H9 (cell line): ENCODE measurements around the gene OTOGL. TPM values are rescaled to one million over a fixed set of nuclear protein-coding genes. Genes with fewer than 3 reads are reported as not detected.
"Not testable (repeated sequence)": the region's sequence is repeated elsewhere in the genome, so short reads cannot be mapped to it uniquely, and the experiment has no call there.

ENCODE experiments used
- DNase-seq: peaks from one replicate; pipeline ENCODE4 v3.0.0-alpha.2; 2017
- H2AFZ ChIP-seq: one replicate; pipeline ENCODE4 v1.6.1; 2013; ENCODE audit warnings: mild to moderate bottlenecking, low read length, control low read depth, moderate library complexity
- H2AK5ac ChIP-seq: 2 replicates; pipeline ENCODE4 v1.6.1; 2013; ENCODE audit warnings: low read length, control low read depth, mixed read lengths; ENCODE audit not compliant: insufficient read length
- H2BK120ac ChIP-seq: one replicate; pipeline ENCODE4 v1.6.1; 2013; ENCODE audit warnings: low read depth, mild to moderate bottlenecking, low read length, control low read depth, inconsistent platforms; ENCODE audit not compliant: poor library complexity, severe bottlenecking
- H2BK12ac ChIP-seq: 2 replicates; pipeline ENCODE4 v1.6.1; 2013; ENCODE audit warnings: low read length, control low read depth, mixed read lengths, low read depth; ENCODE audit not compliant: insufficient read length
- H2BK15ac ChIP-seq: 2 replicates; pipeline ENCODE4 v1.6.1; 2013; ENCODE audit warnings: low read depth, low read length, control low read depth
- H2BK20ac ChIP-seq: one replicate; pipeline ENCODE4 v1.6.1; 2013; ENCODE audit warnings: low read depth, mild to moderate bottlenecking, low read length, control low read depth, inconsistent platforms; ENCODE audit not compliant: poor library complexity, severe bottlenecking
- H2BK5ac ChIP-seq: 2 replicates; pipeline ENCODE4 v1.6.1; 2013; ENCODE audit warnings: low read length, control low read depth, mixed read lengths; ENCODE audit not compliant: insufficient read length
- H3K14ac ChIP-seq: 2 replicates; pipeline ENCODE4 v1.6.1; 2013; ENCODE audit warnings: low read length, control low read depth; ENCODE audit not compliant: insufficient read depth
- H3K18ac ChIP-seq: 2 replicates; pipeline ENCODE4 v1.6.1; 2013; ENCODE audit warnings: low read depth, mild to moderate bottlenecking, mixed read lengths, low read length, control low read depth; ENCODE audit not compliant: insufficient read length
- H3K23ac ChIP-seq: 2 replicates; pipeline ENCODE4 v1.6.1; 2013; ENCODE audit warnings: low read length, control low read depth, mixed read lengths, low read depth; ENCODE audit not compliant: insufficient read length
- H3K23me2 ChIP-seq: 2 replicates; pipeline ENCODE4 v1.6.1; 2013; ENCODE audit warnings: low read depth, mild to moderate bottlenecking, mixed read lengths, low read length, control low read depth; ENCODE audit not compliant: insufficient read length, poor library complexity, severe bottlenecking
- H3K27ac ChIP-seq: 2 replicates; pipeline ENCODE4 v1.5.1; 2013; ENCODE audit warnings: low read length, control low read depth, mixed read lengths, low read depth; ENCODE audit not compliant: insufficient read length
- H3K27me3 ChIP-seq: 2 replicates; pipeline ENCODE4 v1.6.1; 2013; ENCODE audit warnings: low read length, control low read depth, inconsistent platforms; ENCODE audit not compliant: insufficient read depth
- H3K4ac ChIP-seq: 2 replicates; pipeline ENCODE4 v1.6.1; 2013; ENCODE audit warnings: low read depth, mild to moderate bottlenecking, control low read depth, inconsistent platforms, low read length, moderate library complexity
- H3K4me1 ChIP-seq: 2 replicates; pipeline ENCODE4 v1.6.1; 2013; ENCODE audit warnings: low read length, control low read depth, inconsistent platforms; ENCODE audit not compliant: insufficient read depth
- H3K4me2 ChIP-seq: 2 replicates; pipeline ENCODE4 v1.6.1; 2013; ENCODE audit warnings: low read length, control low read depth, mixed read lengths; ENCODE audit not compliant: insufficient read length, insufficient read depth
- H3K56ac ChIP-seq: 2 replicates; pipeline ENCODE4 v1.6.1; 2013; ENCODE audit warnings: low read depth, mild to moderate bottlenecking, mixed read lengths, low read length, control low read depth; ENCODE audit not compliant: insufficient read length
- H3K79me1 ChIP-seq: 2 replicates; pipeline ENCODE4 v1.6.1; 2013; ENCODE audit warnings: low read depth, mild to moderate bottlenecking, moderate library complexity, low read length, control low read depth, inconsistent platforms; ENCODE audit not compliant: insufficient read depth, poor library complexity, severe bottlenecking
- H3K79me2 ChIP-seq: 2 replicates; pipeline ENCODE4 v1.6.1; 2013; ENCODE audit warnings: low read length, control low read depth, inconsistent platforms; ENCODE audit not compliant: insufficient read depth
- H3K9ac ChIP-seq: 2 replicates; pipeline ENCODE4 v1.6.1; 2013; ENCODE audit warnings: low read length, control low read depth, mixed read lengths; ENCODE audit not compliant: insufficient read length; ENCODE audit errors: extremely low read depth
- H3K9me3 ChIP-seq: one replicate; pipeline ENCODE4 v1.6.1; 2013; ENCODE audit warnings: low read depth, low read length, inconsistent platforms; ENCODE audit not compliant: control insufficient read depth
- H3T11ph ChIP-seq: one replicate; pipeline ENCODE4 v1.6.1; 2013; ENCODE audit warnings: mild to moderate bottlenecking, low read length, control low read depth, inconsistent platforms
- H4K20me1 ChIP-seq: one replicate; pipeline ENCODE4 v1.6.1; 2013; ENCODE audit not compliant: control insufficient read depth, insufficient read length, insufficient read depth
- H4K5ac ChIP-seq: 2 replicates; pipeline ENCODE4 v1.6.1; 2013; ENCODE audit warnings: low read depth, mild to moderate bottlenecking, mixed read lengths, low read length, control low read depth; ENCODE audit not compliant: insufficient read length
- H4K8ac ChIP-seq: replicated peaks from 2 replicates; pipeline ENCODE4 v1.6.1; 2013; ENCODE audit warnings: low read length, control low read depth, mixed read lengths, low read depth; ENCODE audit not compliant: insufficient read length
- H4K91ac ChIP-seq: 2 replicates; pipeline ENCODE4 v1.6.1; 2013; ENCODE audit warnings: low read depth, mild to moderate bottlenecking, moderate library complexity, mixed read lengths, low read length, control low read depth; ENCODE audit not compliant: insufficient read length
- H3K27ac Mint-ChIP-seq, 3 experiments: 2 replicates in 2 of 3; 3 replicates in 1 of 3; pipeline ENCODE4 v1.8.0; 2020 to 2021; ENCODE audit warnings: mixed read lengths in 3 of 3, mild to moderate bottlenecking in 1 of 3, moderate library complexity in 1 of 3
- H3K27me3 Mint-ChIP-seq: 2 replicates; pipeline ENCODE4 v1.8.0; 2021; ENCODE audit warnings: low read depth, mild to moderate bottlenecking, moderate library complexity, mixed read lengths
- H3K36me3 Mint-ChIP-seq, 3 experiments: 2 replicates in 2 of 3; 3 replicates in 1 of 3; pipeline ENCODE4 v1.8.0; 2020 to 2021; ENCODE audit warnings: low read depth in 3 of 3, mixed read lengths in 3 of 3; ENCODE audit not compliant: insufficient read depth in 1 of 3
- H3K4me1 Mint-ChIP-seq, 2 experiments: 2 replicates each; pipeline ENCODE4 v1.8.0; 2020; ENCODE audit warnings: mixed read lengths in 2 of 2
- H3K4me3 Mint-ChIP-seq, 2 experiments: 2 replicates in 1 of 2; 3 replicates in 1 of 2; pipeline ENCODE4 v1.8.0; 2020 to 2021; ENCODE audit warnings: mild to moderate bottlenecking in 2 of 2, mixed read lengths in 2 of 2, moderate library complexity in 1 of 2
- H3K9me3 Mint-ChIP-seq, 2 experiments: 2 replicates in 1 of 2; 3 replicates in 1 of 2; pipeline ENCODE4 v1.8.0; 2020; ENCODE audit warnings: mild to moderate bottlenecking in 2 of 2, mixed read lengths in 2 of 2, moderate library complexity in 1 of 2
- CTCF ChIP-seq: fragments of 200-600 bp; sonication (generic); conservative IDR thresholded peaks from 3 replicates; pipeline ENCODE4 v1.8.0; 2021; ENCODE audit warnings: antibody characterized with exemption, mild to moderate bottlenecking
- WGBS: extraction: QIAGEN DNeasy Blood & Tissue Kit; methylation state at CpG from one replicate; pipeline ENCODE4 v1.1.7; 2013; ENCODE audit warnings: missing lambda C conversion rate, low lambda C conversion rate, mixed read lengths; ENCODE audit not compliant: insufficient read length; ENCODE audit errors: extremely low coverage; 5-methylcytosine and 5-hydroxymethylcytosine counted together
- total RNA-seq: library from RNA; stranded (reverse); gene quantifications from 2 replicates; pipeline ENCODE4 v1.2.1, GENCODE V29; 2021

OTOGL gene
- total RNA-seq, 1 experiment from 2014 or later = 0.11 TPM

GRCh38 chr12:80068173-80068572 lies 31.2 kb upstream of the OTOGL start:
- H3K9me3 ChIP-seq = no peaks in the 10 kb centered on the region
- H3K4me1 ChIP-seq = no peaks in the 10 kb centered on the region
- Mint-ChIP-seq H3K4me3 (no peak overlapping the region), H3K4me1 (peaks cover 4 to 5% of the 10 kb centered on the region in 2 experiments), H3K27ac (no peak overlapping the region; a peak in 1 of 7 replicates), H3K36me3 (no peaks in the 10 kb centered on the region), H3K27me3 (no peaks in the 10 kb centered on the region), H3K9me3 (peaks cover 0 to 5% of the 10 kb centered on the region in 2 experiments; a peak in 1 of 5 replicates)
- no peak overlapping the region for H3K9ac ChIP-seq
- peak; percentile 88 for DNase-seq
- H2BK12ac ChIP-seq = no peak overlapping the region
- no peak overlapping the region for H2BK120ac ChIP-seq
- no peak overlapping the region for H3K4ac ChIP-seq
- H3K23me2 ChIP-seq = no peaks in the 10 kb centered on the region
- H4K8ac ChIP-seq = no peak overlapping the region
- H4K91ac ChIP-seq = no peak overlapping the region
- H3K14ac ChIP-seq = no peak overlapping the region
- H3K4me2 ChIP-seq = no peak overlapping the region
- no peak overlapping the region for H2AK5ac ChIP-seq
- H2BK20ac ChIP-seq = no peak overlapping the region
- no peak overlapping the region for H4K5ac ChIP-seq
- H3K18ac ChIP-seq = no peak overlapping the region
- no peak overlapping the region for H3K56ac ChIP-seq
- no peaks in the 10 kb centered on the region for H4K20me1 ChIP-seq
- H3K23ac ChIP-seq = no peak overlapping the region
- H3K27ac ChIP-seq = no peak overlapping the region
- H3K79me1 ChIP-seq = no peaks in the 10 kb centered on the region
- no peaks in the 10 kb centered on the region for H3K79me2 ChIP-seq
- H2AFZ ChIP-seq = no peak overlapping the region
- H2BK5ac ChIP-seq = no peak overlapping the region
- H3T11ph ChIP-seq = no peak overlapping the region
- TF ChIP-seq CTCF = peak; percentile 44; the same call in 2 of the 3 replicates
- no peak overlapping the region for H2BK15ac ChIP-seq
- no CpG with 5 or more reads among the region's 2 CpGs for WGBS
- H3K27me3 ChIP-seq = no peaks in the 10 kb centered on the region

DNA sequence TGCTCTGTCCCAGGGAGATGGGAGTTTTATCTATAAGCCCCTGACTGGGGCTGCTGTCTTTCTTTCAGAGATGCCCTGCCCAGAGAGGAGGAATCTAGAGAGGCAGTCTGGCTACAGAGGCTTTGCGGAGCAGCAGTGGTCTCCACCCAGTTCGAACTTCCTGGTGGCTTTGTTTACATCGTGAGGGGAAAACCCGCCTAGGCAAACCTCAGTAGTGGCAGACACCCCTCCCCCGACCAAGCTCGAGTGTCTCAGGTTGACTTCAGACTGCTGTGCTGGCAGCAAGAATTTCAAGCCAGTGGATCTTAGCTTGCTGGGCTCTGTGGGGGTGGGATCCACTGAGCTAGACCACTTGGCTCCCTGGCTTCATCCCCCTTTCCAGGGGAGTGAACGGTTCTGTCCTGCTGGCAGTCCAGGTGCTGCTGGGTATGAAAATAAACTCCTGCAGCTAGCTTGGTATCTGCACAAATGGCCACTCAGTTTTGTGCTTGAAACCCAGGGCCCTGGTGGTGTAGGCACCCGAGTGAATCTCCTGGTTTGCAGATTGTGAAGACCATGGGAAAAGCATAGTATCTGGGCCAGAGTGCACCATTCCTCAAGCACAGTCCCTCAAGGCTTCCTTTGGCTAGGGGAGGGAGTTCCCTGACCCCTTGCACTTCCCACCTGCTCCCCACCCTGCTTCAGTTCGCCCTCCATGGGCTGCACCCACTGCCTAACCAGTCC lies 15.3 kb upstream of the OTOGL start:
- H3K27ac ChIP-seq, H3K18ac ChIP-seq, H3K4ac ChIP-seq, H3K79me2 ChIP-seq, H3K27me3 ChIP-seq, H2BK5ac ChIP-seq, H3K14ac ChIP-seq, H2AFZ ChIP-seq, H3K4me1 ChIP-seq, H4K5ac ChIP-seq, H3K4me2 ChIP-seq, H3K23me2 ChIP-seq, H3T11ph ChIP-seq, H3K79me1 ChIP-seq, H2AK5ac ChIP-seq, H3K9ac ChIP-seq, H3K27me3 Mint-ChIP-seq, H2BK20ac ChIP-seq, H4K8ac ChIP-seq, H3K9me3 ChIP-seq, H2BK120ac ChIP-seq, H3K23ac ChIP-seq, H3K27ac Mint-ChIP-seq, H3K4me3 Mint-ChIP-seq, H4K20me1 ChIP-seq, H4K91ac ChIP-seq, H2BK15ac ChIP-seq, H3K56ac ChIP-seq, H2BK12ac ChIP-seq: not testable (repeated sequence)
- Mint-ChIP-seq H3K9me3 (peaks cover 18 to 24% of the 10 kb centered on the region in 2 experiments), H3K36me3 (peaks cover 11 to 26% (median 14%) of the 10 kb centered on the region in 3 experiments), H3K4me1 (peaks cover 7 to 13% of the 10 kb centered on the region in 2 experiments)
- peak; percentile 53 for DNase-seq
- WGBS = no CpG with 5 or more reads among the region's 9 CpGs
